GM18861 (cell line): ENCODE measurements around the gene ABHD8.

ENCODE experiments used
- ATAC-seq: cut with Tn5 transposase; IDR thresholded peaks from one replicate; pipeline ENCODE4 v1.9.1; 2021; ENCODE audit not compliant: unreplicated experiment

The ABHD8 gene, protein sequence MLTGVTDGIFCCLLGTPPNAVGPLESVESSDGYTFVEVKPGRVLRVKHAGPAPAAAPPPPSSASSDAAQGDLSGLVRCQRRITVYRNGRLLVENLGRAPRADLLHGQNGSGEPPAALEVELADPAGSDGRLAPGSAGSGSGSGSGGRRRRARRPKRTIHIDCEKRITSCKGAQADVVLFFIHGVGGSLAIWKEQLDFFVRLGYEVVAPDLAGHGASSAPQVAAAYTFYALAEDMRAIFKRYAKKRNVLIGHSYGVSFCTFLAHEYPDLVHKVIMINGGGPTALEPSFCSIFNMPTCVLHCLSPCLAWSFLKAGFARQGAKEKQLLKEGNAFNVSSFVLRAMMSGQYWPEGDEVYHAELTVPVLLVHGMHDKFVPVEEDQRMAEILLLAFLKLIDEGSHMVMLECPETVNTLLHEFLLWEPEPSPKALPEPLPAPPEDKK

DNA sequence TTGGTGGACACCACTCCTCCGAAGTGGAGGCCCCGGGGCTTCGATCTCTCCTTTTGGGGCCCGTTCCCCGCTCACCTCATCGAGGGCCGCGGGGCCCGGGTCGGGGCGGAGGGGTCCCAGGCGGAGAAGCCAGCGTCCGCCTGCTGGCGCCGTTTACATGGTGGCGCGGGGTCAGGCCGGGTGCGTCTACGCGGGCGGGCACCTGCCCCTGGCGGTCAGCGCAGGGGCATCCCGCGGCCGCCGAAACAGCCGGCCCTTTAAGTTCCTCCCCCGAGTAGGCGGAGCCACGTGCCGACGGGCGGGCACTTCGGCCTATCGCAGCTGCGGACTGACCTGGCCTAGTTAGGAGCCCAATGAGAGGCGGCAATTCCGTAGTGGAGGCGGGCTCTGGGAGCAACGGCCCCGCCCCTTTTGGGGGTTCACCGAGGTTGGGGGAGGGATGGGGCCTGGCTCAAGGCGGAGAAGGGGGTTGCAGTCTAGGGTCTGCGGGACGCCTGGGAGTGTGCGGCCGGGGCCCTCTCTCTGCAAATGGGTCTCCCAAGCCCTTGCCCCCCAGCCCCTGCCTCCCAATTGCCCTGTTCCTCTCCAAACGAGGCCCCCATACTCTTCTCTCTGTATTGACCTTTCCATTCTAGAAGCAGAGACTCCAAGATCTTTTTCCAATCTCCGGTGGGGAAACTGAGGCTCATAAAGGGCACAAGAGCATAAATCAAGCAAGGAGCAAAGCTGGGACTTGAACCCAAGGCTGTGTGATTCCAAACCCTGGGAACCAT lies at the start of gene ABHD8:
TSS of gene ABHD8 (minus strand) at position 259 of the 773 bp plus-strand sequence. CDS start 1,809 bp downstream, outside the sequence.
- peak; percentile 38 for ATAC-seq

DNA sequence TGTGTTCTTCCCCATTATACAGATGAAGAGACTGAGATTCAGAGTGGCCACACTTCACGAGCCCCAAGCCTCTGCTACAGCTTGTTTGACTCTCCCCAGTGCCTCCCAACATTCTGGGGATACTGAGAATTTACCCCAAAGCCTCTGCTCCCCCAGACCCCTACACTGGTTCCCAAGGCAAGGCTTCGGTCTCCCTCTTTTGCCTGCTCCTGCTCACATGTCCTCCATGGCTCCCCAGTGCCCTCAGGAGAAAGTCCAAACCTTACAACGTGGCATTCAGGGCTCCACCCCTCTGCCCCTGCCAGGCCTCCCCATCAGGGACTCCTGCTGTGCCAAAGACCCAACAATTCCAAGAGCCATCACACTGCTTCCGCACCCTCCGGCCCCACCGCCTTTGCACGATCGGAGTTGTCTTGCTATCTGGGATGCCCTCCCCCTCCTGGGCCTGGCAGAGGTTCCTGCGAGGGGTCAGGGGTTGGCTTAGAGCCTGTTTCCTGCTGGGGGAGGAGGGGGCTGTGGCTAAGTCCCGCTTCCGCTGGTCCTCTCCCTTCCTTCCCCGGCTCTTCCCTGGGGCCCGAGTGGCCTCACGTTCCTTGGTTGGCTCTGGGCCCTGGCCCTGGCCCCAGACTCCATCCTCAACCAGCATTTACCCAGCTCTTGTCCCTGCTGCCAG lies 49.5 kb upstream of the ABHD8 start:
- ATAC-seq = no peak

DNA sequence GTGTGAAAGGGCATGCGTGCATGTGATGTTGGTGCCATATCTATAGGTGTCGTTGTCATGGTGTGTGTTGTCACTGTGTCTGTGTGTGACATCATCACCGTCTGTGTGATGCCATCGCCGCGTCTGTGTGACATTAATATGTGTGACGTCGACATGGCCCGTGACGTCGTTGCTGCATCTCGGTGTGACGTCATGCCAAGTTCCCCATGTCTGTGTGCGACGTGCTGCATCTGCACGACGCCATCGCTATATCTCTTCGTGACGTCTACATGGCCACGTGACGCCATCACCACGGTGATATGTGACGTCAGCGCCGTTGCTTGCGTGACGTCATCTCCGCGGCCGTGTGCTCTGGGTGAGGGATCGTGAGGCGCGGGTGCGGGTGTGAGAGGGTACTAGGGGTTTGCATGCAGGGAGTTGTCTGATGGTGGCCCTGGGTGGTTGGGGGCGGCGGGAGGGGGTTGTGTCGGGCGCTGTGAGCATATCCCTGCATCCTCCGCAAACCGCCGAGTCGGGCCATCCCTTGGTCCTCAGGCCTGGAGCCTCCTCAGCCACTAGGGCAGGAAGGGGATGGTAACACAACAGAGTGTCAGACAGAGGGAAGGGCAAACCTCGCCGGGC lies 48.7 kb upstream of the ABHD8 start:
- no peak for ATAC-seq

DNA sequence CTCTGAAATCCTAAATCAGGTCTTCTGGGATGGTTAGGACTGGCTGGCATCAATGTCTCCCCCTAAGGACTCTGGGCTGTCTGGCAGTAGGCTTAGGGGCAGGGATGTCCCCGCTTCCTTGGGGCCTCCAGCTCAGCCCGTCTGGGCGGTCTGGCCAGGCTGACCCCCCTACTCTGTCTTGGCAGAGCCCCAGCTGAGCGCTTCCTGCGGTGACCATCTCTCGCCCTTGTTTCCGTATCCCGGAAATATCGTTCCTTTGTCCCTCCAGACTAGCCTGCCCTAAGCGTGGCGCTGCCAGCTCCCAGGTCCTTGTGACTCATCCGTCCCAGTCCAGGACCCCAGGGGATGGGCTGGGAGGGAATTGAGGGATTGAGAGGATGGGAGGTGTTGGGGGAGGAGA lies 45.5 kb upstream of the ABHD8 start:
- no peak for ATAC-seq

DNA sequence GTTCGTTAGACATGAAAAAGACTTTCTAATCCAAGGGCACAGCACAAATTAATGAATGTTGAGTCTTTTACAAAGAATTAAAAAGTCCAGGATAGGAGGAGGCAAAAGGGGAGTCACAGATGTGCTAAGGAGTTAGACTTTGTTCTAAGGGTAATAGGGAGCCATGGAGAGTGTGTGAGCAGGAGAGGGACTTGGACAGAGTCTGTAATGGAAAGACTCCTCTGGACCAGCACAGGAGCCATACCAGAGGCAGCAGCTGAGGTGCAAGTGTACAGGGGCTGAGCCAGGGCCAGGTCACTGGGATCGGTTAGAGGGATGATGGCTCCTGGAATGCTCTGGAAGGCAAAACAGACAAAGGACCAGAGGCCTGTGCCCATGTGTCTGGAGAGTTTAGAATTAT lies 44.7 kb upstream of the ABHD8 start:
- no peak for ATAC-seq

DNA sequence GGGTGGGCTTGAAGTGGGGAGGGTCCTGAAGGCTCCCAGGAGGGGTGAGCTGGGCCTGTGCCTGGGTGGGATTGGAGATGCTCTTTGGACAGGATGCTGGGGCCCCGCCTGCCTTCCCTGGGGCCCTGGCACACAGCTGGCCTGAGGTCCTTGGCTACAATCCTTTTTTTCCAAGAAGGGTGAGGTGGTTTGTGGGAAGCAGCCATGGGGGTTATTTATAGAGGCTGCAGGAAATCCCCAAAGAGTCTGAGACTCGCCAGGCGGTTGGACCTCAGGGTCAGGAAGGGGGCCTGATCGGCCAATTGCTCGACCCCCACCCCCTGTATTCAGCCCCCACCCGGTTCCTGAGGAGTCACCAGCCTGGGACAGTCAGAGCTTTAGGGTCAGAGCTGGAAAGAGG lies 44.1 kb upstream of the ABHD8 start:
- ATAC-seq = no peak

DNA sequence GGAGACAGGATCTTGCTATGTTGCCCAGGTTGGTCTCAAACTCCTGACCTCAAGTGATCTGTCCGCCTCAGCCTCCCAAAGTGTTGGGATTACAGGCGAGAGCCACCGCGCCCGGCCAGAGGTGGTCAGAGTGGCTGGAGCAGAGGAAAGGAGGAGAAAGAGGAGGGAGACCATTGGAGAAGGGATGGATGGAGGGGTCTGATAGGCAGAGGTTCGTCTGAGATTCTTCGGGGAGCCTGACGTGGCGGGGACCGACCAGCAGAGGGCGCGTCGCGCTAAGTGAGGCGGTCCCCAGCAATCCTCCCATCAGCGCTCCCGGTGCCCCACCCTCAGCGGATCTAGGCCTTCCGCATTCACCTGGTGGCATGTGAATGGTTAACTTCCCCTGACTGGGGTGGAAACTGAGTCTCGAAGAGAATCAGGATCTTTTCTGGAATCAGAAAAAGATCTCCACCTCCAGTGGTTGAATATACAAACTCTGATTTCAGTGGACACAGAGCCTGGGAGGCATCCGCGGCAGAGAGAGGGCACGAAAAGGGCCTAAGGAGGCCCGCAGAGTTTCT lies 43.0 kb upstream of the ABHD8 start:
- ATAC-seq = no peak

DNA sequence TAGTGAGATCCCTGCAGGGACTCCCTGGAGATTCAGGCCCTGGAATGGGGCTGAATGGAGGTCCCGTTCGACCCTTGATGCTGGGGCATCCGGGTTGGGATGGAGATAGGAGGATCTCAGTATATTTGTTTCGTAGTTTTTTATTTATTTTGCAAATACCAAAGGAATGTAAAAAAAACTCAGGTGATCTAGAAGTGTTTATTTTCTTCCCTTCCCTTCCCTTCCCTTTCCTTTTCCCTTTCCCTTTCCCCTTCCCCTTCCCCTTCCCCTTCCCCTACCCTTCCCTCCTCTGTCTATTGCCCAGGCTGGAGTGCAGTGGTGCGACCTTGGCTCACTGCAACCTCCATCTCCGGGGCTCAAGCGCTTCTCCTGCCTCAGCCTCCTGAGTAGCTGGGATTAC lies 38.6 kb upstream of the ABHD8 start:
- no peak for ATAC-seq

DNA sequence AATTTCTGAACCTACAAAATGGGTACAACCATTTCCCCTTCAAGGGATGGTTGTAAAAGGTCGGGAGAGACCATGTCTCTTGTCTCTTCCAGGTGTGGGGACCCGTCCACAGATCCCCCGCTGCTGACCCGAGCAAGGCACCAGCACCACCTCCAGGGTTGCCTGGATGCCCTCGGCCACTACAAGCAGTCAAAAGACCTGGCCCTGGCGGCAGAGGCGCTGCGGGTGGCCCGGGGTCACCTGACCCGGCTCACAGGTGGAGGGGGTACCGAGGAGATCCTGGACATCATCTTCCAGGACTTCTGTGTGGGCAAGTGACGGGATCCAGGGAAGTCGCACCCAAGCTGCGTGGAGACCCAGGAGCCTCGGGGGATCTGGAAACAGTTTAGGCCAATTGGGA lies 38.2 kb upstream of the ABHD8 start:
- no peak for ATAC-seq

DNA sequence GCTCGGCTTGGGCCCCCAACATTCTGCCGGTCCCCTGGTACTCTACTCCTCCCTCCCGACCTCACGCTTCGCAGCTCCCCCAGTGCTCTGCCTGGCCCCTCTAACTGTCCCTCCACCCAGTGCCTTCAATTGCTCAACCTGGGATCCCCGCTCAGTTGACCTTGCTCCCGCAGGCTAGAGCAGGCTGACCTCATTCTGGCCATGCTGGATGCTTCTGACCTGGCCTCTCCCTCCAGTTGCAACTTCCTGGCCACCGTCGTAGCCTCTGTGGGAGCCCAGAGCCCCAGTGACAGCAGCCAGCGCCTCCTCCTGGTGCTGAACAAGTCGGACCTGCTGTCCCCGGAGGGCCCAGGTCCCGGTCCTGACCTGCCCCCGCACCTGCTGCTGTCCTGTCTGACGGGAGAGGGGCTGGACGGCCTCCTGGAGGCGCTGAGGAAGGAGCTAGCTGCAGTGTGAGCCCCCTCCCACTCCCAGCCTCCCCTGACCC lies 37.7 kb upstream of the ABHD8 start:
- no peak for ATAC-seq

DNA sequence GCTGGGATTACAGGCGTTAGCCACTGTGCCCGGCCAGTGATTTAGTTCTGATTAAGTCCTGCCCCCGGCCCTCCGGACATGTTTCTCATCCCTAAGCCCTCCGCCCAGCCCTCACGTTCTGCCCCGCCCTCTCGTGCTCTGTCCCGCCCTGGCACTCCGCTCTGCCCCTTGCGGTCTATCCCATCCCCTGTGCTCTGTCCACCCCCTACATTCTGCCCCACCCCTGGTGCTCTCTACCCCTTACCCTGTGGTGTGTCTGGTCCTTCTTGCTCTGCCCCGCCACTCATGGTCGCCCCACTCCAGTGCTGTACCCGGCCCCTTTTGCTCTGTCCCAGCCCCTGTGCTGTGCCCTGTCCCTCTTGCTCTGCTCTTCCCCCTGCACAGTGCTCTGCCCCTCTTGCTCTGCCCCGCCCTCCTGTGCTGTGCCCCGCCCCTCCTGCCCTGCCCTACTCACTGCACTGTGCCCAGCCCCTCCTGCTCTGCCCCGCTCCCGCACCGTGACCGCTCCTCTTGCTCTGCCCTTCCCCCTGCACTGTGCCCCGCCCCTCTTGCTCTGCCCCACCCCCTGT lies 37.2 kb upstream of the ABHD8 start:
- ATAC-seq = no peak

DNA sequence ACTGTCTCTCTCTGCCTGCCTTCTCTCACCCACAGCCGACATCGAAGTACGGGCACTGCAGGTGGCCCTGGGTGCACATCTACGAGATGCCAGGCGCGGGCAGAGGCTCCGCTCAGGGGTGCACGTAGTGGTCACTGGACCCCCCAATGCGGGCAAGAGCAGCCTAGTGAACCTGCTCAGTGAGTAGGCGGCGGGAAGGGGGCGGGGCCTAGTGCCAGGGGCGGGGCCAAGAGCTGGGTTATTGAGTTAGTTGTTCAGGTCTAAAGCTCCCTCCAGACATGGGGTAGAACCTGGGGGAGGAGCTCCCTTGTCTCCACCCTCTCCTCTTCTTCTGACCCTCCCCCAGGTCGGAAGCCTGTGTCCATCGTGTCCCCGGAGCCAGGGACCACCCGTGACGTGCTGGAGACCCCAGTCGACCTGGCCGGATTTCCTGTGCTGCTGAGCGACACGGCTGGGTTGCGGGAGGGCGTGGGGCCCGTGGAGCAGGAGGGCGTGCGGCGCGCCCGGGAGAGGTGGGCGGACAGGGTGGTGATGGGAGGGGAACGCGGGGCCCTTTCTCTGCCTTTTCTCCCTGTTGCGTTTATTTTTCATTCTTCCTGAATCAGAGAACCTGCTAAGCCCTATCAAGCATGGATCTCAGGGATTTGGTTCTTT lies 36.0 kb upstream of the ABHD8 start:
- ATAC-seq = no peak

DNA sequence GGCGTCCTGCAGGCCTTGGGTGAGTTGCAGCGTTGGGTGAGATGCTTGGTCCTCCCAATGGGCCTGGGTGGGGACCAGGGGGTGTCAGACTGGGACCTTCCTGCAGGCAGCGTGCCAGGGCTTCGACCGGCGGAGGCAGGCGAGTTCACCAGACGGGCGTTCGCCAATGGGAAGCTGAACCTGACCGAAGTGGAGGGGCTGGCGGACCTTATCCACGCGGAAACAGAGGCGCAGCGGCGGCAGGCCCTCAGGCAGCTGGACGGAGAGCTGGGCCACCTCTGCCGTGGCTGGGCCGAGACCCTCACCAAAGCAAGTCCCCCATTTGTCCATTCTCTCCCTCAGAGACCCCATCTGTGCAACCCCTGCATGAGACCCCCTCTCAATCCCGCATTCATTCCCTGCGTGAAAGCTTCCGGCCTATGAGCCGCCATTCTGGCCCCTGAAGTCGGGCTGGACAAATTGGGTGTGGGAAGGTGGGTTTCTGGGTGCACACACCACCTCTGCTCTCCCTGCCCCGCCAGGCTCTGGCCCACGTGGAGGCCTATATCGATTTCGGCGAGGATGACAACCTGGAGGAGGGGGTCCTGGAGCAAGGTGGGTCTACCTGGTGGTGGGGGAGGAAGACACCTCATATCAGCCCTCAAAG lies 35.3 kb upstream of the ABHD8 start:
- no peak for ATAC-seq

DNA sequence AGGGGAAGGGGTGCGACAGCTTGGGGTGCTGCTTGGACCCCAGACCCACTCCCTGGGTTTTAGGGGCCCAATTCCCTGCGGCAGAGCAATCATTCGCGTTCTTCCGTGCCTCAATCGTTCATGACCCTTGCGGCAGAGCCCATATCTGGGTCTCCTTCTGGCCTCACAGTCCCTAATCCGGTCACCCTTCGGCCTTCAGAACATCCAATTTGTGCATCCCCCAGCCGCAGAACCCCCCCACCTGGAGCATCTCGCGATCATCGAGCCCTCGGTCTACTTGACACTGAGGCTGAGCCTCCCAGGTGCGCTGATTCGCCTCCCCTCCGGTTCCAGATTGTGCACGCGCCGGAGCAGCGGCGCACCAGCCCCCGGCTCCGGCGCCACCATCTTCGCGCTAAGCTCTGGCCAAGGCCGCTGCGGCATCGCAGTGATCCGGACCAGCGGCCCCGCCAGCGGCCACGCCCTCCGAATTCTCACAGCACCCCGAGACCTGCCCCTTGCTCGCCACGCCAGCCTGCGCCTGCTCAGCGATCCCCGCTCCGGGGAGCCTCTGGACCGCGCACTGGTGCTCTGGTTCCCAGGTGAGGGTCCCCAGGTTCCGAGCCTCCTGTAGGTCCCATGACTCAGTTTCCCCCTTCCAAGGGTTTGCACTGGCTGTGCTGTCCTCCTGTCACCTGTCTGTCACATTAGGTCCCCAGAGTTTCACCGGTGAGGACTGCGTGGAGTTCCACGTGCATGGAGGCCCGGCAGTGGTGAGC lies 34.6 kb upstream of the ABHD8 start:
- ATAC-seq = no peak

DNA sequence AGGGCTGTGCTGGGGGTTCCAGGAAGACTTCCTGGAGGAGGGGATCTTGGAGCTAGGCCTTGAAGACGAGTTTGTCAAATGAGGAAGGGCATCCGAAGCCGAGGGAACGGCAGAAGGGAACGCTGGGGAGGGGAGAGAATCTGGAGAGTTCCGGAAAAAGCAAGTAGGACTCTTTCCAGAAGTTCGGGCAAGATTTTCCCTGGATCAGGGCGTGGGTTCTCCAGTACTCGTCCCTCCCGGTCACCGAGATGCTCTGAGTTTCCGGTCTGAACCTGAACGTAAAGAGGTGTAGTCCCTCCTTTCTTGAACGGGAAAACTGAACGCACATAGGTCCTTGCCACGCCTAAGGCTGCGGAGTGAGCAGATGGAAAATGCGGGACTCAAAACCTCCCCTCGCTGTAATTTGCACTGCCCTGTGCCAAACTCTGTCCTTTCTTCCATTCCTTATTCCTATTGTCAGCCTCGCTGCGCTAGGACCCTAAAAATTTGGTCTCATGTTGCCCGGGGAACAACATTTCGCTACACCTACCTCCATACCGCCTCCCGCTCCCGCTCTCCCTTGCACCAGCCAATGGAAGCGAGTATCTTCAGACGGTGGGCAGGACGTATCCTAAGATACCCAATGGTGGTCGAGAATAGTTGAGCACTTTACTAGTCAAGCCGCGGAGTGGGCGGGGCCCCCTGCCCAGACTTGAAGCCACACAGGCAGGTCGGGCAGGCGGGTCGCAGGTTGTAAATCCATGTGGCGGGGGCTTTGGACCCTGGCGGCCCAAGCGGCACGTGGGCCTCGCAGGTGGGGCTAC lies 33.8 kb upstream of the ABHD8 start, which contains the start of gene GTPBP3:
TSS of gene GTPBP3 (plus strand) at position 682 of the 803 bp plus-strand sequence. CDS start at position 741, 59 bp downstream.
- peak; percentile 81 for ATAC-seq

DNA sequence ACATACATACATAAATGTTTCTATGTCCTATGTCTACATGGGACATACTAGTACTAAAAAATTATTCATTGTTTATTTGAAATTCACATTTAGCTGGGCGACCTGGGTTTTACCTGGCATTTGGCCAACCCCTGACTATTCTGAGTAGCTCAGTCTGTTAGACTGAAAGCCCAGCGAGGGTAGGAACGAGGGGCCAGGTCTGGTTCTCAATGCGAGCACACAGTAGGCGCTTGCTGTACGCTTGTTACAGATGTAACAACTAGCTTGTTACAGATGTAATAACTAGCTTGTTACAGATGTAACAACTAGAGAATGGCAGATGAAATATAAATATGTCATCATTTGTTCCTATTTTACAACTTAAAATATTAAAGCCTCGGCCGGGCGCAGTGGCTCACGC lies 32.4 kb upstream of the ABHD8 start:
- no peak for ATAC-seq
